B cell (primary cell): Measurements from ENCODE around the gene METRNL.

Experiments used
- CTCF ChIP-seq: fragments of 200-600 bp; IDR thresholded peaks from one replicate; pipeline ENCODE4 v1.8.0; 2022; ENCODE audit warnings: antibody characterized with exemption, mild to moderate bottlenecking
- EZH2 ChIP-seq: IDR thresholded peaks from 2 replicates; pipeline ENCODE4 v1.6.1; 2012; ENCODE audit warnings: borderline replicate concordance, low read depth, mild to moderate bottlenecking, moderate library complexity, low read length; ENCODE audit not compliant: insufficient read depth, poor library complexity, severe bottlenecking

- no peak for TF ChIP-seq CTCF
- TF ChIP-seq EZH2 = no peak
Observed at GRCh38 chr17:83119987-83120864, 40.8 kb downstream of the METRNL start.
